GM19023 (cell line): ENCODE data around the gene RHBDL1.

Experiments
- ATAC-seq: cut with Tn5 transposase; IDR thresholded peaks from one replicate; pipeline ENCODE4 v1.9.1; 2021; ENCODE audit warnings: mild to moderate bottlenecking, moderate library complexity; ENCODE audit not compliant: unreplicated experiment

Gene RHBDL1

GRCh38 chr16:636206-637080 is 39.0 kb upstream of the RHBDL1 start, which contains the start of gene METTL26:
Gene METTL26 (minus strand): TSS chr16:636305. CDS start chr16:636290, 15 bp downstream.
- ATAC-seq: peak; percentile 63

DNA sequence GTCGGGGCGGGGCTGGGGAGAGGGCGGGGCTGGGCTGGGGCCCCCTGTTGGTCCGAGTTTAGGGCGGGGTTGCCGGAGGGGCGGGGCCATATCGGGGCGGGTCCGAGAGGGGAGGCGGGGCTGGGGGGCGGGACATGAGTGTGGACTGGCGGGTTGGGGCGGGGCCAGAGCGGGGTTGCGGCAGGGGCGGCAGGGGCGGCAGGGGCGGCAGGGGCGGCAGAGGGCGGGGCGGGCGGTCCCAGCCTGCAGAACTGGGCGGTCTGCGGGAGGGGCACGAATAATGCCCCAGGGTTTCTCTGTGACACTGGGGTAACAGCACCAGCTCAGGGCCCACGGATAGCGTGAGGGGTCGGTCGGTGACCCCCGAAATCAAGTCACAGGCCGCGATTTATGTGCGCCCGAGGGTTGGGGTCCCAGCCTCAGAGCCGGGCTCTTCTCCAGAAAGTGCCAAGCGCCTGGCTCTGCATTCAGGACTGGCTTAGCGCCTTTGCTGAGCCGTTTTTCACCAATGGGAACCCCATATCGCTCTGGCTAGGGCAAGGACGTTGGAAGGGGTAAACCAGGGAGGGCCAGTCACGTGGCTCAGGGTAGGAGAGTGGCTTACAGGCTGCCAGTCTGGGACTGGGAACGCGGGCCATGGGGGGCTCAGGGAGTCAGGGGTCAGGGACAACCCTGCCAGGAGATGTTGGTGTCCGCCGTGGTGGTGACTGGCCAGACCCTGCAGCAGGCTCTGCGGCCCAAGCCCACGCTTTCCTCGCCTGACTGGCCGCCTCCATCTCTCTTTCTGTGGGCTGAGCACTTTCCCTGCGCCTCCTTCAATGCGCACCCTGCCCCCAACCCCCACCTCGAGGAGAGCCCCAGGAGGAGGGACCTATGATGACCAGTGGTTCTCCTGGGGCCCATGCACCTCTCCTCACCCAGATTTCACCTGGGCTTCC is 38.1 kb upstream of the RHBDL1 start:
- ATAC-seq: peak; percentile 1

DNA sequence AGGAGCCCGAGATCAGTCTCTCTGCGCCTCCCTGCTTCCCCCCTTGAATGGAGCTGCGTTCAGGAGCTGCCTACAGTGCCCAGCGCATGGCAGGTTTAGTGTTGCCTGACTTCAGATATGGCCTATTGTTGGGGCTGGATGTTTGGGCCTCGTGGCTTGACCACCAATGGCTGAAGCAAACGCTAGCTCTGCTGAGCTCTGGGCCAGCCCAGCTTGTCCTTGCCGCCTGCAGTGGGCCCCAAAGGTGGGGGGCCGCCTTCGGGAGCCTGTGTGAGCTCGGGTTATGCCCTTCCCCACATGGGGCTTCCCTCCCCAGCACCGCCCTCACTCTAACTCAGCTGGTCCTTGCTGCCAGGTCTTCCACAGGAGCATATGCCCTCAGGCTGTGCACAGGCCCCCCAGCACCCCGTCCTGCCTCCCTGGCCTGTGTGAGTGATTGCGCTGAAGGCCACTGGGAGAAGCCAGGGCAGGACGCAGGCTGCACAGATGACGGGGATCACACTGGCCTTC is 37.4 kb upstream of the RHBDL1 start:
- ATAC-seq: no peak

GRCh38 chr16:638836-639235 is 36.6 kb upstream of the RHBDL1 start:
- ATAC-seq: no peak

GRCh38 chr16:640614-641013 is 34.9 kb upstream of the RHBDL1 start:
- ATAC-seq: no peak

DNA sequence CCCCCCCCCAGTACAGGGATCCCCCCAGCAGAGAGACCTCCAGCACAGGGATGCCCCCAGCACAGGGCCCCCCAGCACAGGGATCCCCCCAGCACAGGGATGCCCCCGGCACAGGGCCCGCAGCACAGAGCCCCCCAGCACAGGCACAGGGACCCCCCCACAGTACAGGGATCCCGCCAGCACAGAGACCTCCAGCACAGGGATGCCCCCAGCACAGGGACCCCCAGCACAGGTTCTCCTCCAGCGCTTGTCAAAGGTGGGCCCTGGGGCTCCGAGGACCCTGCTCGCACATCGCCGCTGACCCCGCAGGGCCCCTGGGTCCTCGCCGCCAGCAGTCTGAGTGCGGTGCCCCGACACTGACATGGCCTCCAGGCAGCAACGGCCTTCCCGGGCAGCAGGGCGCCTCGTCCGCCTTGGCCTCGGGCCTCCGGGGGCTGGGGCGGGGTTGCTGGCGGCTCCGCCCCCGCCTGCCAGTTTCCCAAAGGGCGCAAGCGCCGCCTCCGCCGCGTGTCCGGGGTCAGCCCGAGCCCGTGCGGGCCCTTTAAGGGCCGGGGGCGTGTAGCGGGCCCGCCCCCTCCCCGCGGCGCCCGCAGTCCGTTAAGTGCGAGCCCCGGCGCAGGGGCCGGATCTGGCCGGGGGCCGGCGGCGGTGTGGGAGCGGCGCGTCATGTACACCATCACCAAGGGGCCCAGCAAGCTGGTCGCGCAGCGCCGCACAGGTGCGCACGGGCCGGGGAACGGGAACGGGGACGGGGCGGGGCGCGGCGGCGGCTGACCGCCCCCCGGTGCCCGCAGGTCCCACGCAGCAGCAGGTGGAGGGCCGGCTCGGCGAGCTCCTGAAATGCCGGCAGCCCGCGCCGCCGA is 33.9 kb upstream of the RHBDL1 start, which contains the start of gene MCRIP2:
Gene MCRIP2, plus strand, starts transcription at position 503 of the 863 bp plus-strand sequence. Its CDS starts 164 bp downstream, at position 667.
- ATAC-seq: peak; percentile 54

GRCh38 chr16:642189-643049 is 33.1 kb upstream of the RHBDL1 start:
- ATAC-seq: peak; percentile 43

GRCh38 chr16:643050-643368 is 32.5 kb upstream of the RHBDL1 start:
- no peak for ATAC-seq

DNA sequence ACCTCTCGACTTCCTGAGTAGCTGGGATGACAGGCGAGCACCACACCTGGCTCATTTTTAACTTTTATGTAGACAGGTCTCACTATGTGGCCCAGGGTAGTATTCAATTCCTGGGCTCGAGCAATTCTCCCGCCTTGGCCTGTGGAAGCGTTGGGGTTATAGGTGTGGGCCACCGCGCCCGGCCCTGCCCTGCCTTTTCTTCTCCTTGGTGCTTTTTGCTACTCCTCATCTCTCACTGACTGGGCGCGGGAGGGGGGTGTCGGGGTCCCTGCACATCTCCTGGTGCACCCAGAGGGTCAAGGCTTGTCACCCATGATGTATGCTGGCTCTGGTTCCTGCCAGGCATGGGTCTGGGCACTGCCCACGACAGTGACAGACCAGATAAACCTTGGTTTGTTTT is 30.9 kb upstream of the RHBDL1 start:
- no peak for ATAC-seq

DNA sequence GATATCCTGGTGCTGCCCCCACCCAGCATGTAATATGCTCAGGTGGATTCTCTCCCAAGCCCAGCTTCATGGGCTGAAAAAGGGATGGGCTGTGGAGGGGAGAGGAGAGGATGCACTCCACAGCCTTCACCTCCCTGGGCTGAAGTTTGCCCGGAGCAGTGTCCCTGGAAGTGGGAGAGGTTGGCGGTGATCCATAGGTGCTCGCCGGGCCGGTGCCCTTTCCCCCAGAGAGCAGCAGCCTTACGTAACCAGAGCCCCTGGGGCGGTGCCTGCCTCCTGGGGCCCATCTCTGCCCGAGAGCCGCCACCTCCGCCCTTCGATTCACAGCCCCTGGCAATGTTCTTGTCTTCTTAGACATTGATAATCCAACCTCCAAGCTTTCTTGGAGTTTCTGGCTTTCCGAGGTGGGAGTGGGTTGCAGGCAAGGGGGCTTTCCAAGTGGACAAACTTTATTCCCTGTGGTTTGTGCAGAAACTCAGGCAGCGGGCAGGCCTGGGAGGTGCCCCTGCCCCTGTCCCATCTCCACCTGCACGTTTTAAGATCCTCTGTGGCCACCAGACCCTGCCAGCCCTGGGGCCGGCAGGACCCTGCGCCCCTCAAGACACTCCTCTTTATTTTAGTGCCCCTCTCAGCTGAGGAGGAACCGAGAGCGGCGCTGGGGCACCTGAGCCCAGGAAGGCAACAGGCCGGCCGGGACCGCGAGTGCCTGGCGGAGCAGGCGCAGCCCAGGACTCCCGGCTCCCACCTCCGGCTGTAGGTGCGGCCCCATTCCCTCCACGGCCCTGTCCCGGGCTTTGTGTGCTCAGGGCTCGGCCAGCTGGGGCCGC is 29.4 kb upstream of the RHBDL1 start:
- ATAC-seq: no peak

DNA sequence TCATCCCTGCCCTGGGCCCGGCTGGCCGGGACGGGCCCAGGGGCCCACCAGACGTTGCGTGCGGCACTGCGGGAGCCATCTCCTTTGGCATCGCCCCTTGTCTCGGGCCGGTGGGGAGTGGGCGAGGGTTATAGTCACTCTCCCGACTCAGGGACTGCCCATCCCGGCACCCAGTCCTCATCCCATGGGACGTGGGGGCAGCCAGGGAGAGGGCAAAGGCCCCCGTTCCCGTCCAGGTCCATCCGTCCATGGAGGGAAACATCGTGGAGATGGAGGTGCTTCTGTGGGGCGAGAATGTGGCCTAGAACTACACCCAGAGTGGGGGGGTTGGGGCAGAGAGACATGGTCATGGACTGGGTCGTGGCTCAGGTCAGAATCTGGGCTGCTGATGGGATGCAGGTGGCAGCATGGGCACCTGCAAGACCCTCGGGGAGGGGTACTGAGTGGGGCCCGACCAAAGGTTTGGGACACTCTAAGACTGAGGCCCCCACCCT is 28.7 kb upstream of the RHBDL1 start:
- ATAC-seq: no peak

DNA sequence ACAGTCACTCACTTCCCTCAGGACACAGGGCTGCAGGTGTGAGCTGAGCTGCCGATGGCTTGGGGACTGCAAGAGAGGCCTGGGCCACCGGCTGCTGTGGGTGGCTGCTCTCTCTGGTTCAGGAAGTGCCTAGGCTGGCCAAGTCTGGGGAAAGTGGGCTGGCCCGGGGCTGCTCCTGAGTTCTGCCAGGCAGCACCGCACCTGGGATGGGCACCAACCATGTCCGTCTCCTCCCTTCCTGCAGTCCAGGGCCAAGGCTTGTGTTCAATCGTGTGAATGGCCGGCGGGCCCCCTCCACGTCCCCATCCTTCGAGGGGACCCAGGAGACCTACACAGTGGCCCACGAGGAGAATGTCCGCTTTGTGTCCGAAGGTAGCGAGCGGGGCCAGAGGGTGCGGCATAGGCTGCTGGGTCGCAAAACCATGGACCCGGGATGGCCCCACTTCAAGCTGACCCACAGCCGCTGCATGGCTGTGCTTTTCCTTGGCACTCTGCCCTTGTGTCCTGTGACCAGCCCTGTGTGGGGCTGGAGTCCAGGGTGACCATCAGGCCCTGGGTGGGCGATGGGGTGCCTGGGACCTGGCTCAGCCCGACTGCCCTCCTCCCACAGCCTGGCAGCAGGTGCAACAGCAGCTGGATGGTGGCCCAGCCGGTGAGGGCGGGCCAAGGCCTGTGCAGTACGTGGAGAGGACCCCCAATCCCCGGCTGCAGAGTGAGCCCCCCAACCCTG is 28.1 kb upstream of the RHBDL1 start:
- ATAC-seq: no peak

DNA sequence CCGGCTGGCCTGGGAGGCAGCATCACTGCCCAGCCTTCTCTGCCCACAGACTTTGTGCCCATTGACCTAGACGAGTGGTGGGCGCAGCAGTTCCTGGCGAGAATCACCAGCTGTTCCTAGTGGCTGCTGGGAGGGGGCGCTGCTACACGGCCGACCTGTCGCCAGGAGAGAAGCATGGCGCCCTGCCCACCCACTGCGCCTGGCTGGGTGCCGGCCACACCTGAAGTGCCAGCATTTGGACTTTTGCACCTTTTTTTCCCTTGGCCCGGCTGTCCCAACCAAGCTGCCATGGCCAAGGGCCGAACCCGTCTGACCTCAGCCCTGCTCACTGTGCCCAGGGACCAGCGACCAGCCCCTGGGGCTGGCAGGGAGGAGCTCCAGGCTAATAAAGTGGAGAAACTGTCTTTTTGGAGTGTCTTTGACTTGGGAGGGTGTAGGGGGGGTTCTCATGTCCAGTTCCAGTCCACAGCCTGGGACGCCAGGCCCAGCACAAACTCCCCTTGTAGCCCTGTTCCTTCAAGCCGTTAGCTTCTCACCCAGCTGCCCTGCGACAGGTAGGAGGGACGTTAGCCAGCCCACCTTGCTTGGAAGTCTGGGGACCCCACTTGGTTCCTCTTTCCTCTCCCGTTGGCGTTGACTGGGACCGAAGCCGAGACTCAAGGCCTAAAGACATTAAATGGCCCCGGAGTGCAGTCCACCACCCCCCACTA is 27.2 kb upstream of the RHBDL1 start:
- ATAC-seq: no peak

DNA sequence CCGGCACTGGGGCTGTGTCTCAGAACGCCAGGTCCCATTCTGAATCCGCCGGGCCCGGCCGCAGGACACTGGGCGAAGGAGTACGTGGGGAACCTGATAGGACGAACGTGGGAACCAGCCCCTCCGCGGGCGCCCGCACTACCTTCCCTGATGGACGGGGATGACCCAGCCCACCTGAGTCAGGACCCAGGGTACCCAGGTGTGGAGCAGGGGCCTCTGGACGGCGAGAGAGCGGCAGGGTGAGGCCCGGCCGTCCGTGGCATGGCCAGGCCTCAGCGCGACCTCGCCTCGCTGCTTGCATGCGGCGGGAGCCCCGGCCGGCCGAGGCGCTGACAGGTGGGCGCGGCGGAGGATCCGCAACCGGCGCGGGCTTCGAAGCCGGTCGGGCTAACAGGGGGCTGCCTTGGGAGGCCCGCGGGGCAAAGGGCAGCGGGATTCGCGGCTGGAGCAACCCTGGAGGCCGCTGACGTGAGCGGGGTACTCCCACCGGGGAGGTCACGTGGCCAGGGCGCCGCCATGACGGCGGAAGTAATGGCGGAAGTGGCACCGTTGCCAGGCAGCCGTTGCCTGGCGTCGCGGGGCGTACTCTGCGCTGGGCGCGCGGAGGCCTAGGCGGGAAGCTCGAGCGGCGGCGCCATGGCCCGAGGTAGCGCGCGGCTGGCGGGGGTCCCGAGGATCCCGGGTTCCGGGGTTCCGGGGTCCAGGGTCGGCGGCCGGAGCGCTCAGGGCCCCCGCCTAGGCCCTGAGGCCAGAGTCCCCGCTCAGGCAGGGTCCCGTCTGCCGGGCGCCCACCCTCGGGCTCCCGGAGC is 26.5 kb upstream of the RHBDL1 start, which contains the start of gene WDR90:
Gene WDR90, plus strand, starts transcription at position 585 of the 809 bp plus-strand sequence. Its CDS starts 52 bp downstream, at position 637.
- peak; percentile 83 for ATAC-seq

DNA sequence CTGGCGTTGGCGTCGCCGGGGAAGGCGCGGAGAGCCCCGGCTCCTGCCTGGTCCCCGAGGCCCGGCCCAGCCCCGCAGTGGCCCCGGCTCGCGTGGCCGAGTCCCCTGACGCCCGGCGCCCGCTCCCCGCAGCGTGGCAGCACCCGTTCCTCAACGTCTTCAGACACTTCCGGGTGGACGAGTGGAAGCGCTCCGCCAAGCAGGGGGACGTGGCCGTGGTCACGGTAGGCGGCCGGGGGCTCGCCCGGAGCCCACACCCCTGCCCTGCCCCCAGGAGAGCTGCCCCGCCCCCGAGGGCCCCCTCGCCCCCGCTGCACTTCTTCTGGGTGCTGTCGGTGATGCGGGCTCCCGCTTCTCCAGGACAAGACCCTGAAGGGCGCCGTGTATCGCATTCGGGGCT is 25.8 kb upstream of the RHBDL1 start:
- peak; percentile 13 for ATAC-seq

- no peak for ATAC-seq
These were observed 23.6 kb upstream of the RHBDL1 start for GRCh38 chr16:651844-652243.
